ENCODE results near the gene PPP6R1.

PPP6R1 gene

DNA sequence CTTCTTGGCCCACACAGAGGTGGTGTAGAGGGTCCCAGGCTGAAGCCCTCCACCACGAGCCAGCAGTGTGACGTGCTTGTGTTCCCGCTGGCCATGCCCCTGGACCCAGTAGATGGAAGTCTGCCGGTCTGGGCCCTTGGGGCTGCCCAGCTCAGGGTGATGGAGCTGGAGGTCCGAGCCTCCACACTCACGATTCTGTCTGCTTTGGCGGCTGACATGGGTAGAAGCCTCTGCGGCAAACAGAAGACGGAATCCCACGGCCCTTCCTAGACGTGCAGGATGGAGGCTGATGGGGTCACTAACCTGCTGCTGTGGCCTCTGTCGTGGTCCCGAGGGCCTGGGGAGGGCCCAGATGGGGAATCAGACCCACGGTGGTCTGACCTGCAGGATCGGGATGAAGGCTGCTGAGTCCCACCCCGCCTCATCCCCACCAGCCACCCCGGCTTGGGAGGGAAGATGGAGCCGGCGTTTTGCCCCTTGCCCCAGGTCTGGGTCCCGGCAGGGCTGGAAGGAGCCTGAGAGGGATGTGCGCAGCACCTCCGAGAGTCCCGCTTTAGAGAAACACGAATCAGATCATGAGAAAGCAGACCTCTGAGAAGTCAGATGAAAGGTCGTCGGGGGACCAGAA lies 34.7 kb downstream of the PPP6R1 start:
- TF ChIP-seq CTCF (conservative IDR thresholded peaks at IDR 0.05) (no peak), ZFX (IDR thresholded peaks at IDR 0.05) (no peak)
- no peak overlapping the region for H3K27ac ChIP-seq

DNA sequence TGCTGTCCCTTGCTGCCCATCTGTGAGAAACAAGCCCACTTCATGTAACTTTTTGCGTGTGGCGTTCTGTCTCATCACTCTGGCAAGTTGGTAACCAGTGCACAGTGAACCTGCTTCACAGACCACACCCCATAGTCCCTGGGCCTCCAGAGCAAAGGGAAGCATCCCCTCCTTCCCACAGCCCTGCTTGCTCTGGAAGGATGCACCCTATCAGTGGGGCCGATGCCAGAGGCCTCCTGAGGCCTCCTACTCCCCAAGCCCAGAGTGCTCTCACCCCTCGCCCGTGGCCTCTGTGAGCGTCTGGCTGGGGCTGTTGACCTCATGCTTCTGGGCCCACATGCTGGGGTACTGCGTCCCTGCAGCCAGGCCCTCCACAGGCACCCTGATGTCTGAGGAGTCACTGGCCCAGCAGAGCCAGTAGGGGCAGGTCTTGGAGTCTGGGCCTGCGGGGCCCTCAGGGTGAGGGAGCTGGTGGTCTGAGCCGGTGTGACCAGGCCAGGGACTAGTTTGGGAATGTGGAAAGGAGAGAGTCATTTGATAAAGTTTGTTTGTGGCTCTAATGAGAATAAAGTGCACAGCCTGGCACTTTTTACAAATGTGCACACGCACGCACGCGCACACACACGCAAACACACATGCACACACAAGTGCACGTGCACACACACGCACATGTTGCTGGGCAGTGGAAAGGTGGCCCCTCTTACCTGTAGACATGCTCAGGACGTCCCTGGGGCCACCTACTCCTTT lies 35.4 kb downstream of the PPP6R1 start:
- no peak for TF ChIP-seq ZFX (IDR thresholded peaks at IDR 0.05)

DNA sequence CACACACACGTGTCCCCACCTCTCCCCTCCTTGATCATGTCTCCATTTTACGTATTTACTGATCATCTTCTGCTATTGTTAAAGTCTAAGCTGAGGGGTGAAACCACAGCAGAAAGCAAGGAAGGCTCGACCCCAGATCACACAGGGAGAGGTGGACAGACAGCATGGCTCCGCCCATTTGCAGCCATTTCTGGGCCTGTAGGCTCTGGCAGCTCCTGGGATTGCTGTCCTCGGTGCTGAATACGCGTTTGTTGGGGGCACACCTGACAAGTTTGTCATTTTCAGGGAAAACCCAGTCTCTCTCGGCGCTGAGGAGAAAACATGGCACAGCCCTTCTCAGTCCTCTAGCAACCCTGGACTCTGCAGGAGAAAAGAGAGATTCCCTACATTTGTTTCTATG lies 38.3 kb downstream of the PPP6R1 start:
- H3K27ac ChIP-seq = no peak overlapping the region
- TF ChIP-seq CTCF (conservative IDR thresholded peaks at IDR 0.05) (no peak), ZFX (IDR thresholded peaks at IDR 0.05) (no peak)

More for the DNA sequence above, 35.4 kb downstream of the PPP6R1 start:
- no peak overlapping the region for H3K27ac ChIP-seq

DNA sequence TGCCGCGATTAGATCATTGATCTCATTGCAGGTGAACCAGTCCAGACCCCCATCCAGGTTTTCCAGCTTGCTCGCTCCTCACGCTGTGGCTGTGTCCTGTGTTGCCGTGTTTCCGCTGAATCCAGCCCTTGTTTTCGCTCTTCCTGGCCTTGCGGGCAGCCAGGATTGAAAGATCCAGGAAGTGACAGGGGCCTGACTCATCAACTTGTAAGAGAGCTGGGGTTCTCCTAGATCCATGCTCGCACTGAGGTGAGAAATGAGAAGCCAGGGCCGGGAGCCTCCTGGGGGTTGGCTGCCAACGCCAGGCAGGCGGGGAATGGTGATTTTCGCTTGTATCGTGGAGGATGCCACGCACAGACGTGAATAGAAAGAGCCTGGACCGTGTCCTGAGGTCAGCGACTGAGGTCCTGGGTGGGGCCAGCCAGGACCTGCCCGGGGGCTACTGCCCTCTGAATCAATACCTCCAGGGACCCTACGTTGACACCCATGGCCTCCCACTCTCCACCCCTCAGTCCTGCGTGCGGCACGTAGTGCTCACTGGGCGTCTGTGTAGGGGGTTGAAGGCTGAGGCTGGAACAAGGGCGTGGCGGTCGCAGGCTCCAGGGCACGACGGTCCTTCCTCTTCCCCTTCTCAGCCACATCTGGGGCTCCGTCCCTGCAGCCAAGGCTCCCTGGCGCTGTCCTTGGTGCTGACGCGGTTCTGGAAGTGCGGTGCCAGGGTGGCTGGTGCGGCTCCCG lies 42.2 kb downstream of the PPP6R1 start:
- H3K27ac ChIP-seq = peak overlapping the region; percentile 51
- no peak for TF ChIP-seq CTCF (conservative IDR thresholded peaks at IDR 0.05)
- TF ChIP-seq ZFX (IDR thresholded peaks at IDR 0.05) = no peak

DNA sequence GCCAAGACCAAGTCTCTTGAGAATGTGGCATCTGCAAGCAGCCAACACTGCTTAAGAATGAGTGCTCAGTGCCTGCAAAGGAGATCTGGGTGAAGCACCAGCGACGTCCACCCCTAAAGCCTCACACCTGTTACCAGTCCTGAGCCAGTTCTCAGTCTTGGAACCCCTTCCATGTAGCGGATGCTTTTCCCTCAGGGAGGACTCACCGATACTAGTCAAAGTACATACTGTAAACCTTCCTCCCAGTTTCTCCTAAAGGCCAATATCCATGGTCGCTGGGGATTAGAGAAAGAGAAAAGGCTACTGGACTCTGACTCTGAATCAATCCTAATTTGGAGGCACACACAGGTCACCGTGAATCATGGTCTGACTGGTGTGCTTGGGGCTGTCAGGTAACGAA lies 45.3 kb downstream of the PPP6R1 start:
- TF ChIP-seq ZFX (IDR thresholded peaks at IDR 0.05) = no peak
- no peak for TF ChIP-seq CTCF (conservative IDR thresholded peaks at IDR 0.05)
- H3K27ac ChIP-seq = no peak overlapping the region

GRCh38 chr19:55212447-55212846 lies 46.4 kb downstream of the PPP6R1 start:
- TF ChIP-seq ZFX (IDR thresholded peaks at IDR 0.05) (no peak), CTCF (conservative IDR thresholded peaks at IDR 0.05) (no peak; the same call in 1 of the 2 replicates)
- H3K27ac ChIP-seq = no peak overlapping the region

GRCh38 chr19:55209693-55210472 lies 48.9 kb downstream of the PPP6R1 start:
- TF ChIP-seq CTCF (conservative IDR thresholded peaks at IDR 0.05) (no peak), ZFX (IDR thresholded peaks at IDR 0.05) (no peak)
- H3K27ac ChIP-seq = no peak overlapping the region
